GM18499 (cell line): ENCODE measurements around the gene ZBTB12.

Source experiments
- ATAC-seq: cut with Tn5 transposase; IDR thresholded peaks from one replicate; pipeline ENCODE4 v1.9.1; 2021; ENCODE audit warnings: moderate number of reproducible peaks; ENCODE audit not compliant: insufficient read depth, unreplicated experiment

ZBTB12 gene

GRCh38 chr6:31898383-31899011 lies 3.4 kb downstream of the ZBTB12 start:
- no peak for ATAC-seq

GRCh38 chr6:31897612-31898382 lies 4.1 kb downstream of the ZBTB12 start, which contains the start of gene EHMT2:
EHMT2 (minus strand) TSS chr6:31897698; CDS start chr6:31897677, 21 bp downstream.
- ATAC-seq: peak; percentile 39

- ATAC-seq: no peak
Observed at GRCh38 chr6:31896856-31897611, 4.9 kb downstream of the ZBTB12 start.

GRCh38 chr6:31896493-31896855 lies 5.4 kb downstream of the ZBTB12 start:
- ATAC-seq: no peak

- ATAC-seq: no peak
Observed at GRCh38 chr6:31892821-31893220, 9.1 kb downstream of the ZBTB12 start.

GRCh38 chr6:31889331-31889972 lies 12.4 kb downstream of the ZBTB12 start:
- no peak for ATAC-seq

GRCh38 chr6:31888276-31889258 lies 13.3 kb downstream of the ZBTB12 start:
- ATAC-seq: no peak

- ATAC-seq: no peak
Observed at GRCh38 chr6:31887173-31888007, 14.5 kb downstream of the ZBTB12 start.

- ATAC-seq: no peak
Observed at GRCh38 chr6:31886541-31886991, 15.3 kb downstream of the ZBTB12 start.

- ATAC-seq: no peak
Observed at GRCh38 chr6:31884528-31885035, 17.3 kb downstream of the ZBTB12 start.

GRCh38 chr6:31883676-31884075 lies 18.2 kb downstream of the ZBTB12 start:
- no peak for ATAC-seq

GRCh38 chr6:31882344-31882743 lies 19.5 kb downstream of the ZBTB12 start:
- ATAC-seq: no peak

GRCh38 chr6:31881136-31881859 lies 20.6 kb downstream of the ZBTB12 start:
- ATAC-seq: no peak

GRCh38 chr6:31880616-31881015 lies 21.3 kb downstream of the ZBTB12 start:
- ATAC-seq: no peak

- no peak for ATAC-seq
Observed at GRCh38 chr6:31879901-31880300, 22.0 kb downstream of the ZBTB12 start.

GRCh38 chr6:31879143-31879542 lies 22.7 kb downstream of the ZBTB12 start:
- no peak for ATAC-seq

GRCh38 chr6:31878726-31879125 lies 23.2 kb downstream of the ZBTB12 start, which contains the start of gene SLC44A4:
SLC44A4 (minus strand) TSS chr6:31878997; CDS start chr6:31878980, 17 bp downstream.
- ATAC-seq: no peak

GRCh38 chr6:31878222-31878621 lies 23.7 kb downstream of the ZBTB12 start:
- ATAC-seq: no peak
